GM23248 (cell line): ENCODE measurements around the gene ANGPT4. TPM values are rescaled to one million over a fixed set of nuclear protein-coding genes. Genes with fewer than 3 reads are reported as not detected.

Experiments used
- DNase-seq: peaks from one replicate; pipeline ENCODE4 v3.0.0-alpha.2; 2015
- H2AFZ ChIP-seq: fragments of 200-600 bp; sonication (generic); 2 replicates; pipeline ENCODE4 v1.6.1; 2016; ENCODE audit warnings: antibody characterized with exemption
- H3F3A ChIP-seq: fragments of 200-600 bp; sonication (generic); 2 replicates; pipeline ENCODE4 v1.6.1; 2016; ENCODE audit warnings: mild to moderate bottlenecking, antibody characterized with exemption, mixed run types; ENCODE audit not compliant: insufficient read depth
- H3K27ac ChIP-seq: fragments of 200-600 bp; sonication (generic); 2 replicates; pipeline ENCODE4 v1.5.1; 2016; ENCODE audit warnings: mild to moderate bottlenecking
- H3K27me3 ChIP-seq: fragments of 200-600 bp; sonication (generic); replicated peaks from 2 replicates; pipeline ENCODE4 v1.6.1; 2016; ENCODE audit warnings: mild to moderate bottlenecking; ENCODE audit not compliant: insufficient read depth
- H3K36me3 ChIP-seq: fragments of 200-600 bp; sonication (generic); 2 replicates; pipeline ENCODE4 v1.6.1; 2016; ENCODE audit warnings: low read depth, mild to moderate bottlenecking
- H3K4me1 ChIP-seq: fragments of 200-600 bp; sonication (generic); 2 replicates; pipeline ENCODE4 v1.6.1; 2016; ENCODE audit warnings: mild to moderate bottlenecking; ENCODE audit not compliant: insufficient read depth
- H3K4me2 ChIP-seq: fragments of 200-600 bp; sonication (generic); one replicate; pipeline ENCODE4 v1.6.1; 2016; ENCODE audit warnings: mild to moderate bottlenecking; ENCODE audit not compliant: unreplicated experiment
- H3K4me3 ChIP-seq: fragments of 200-600 bp; sonication (generic); 2 replicates; pipeline ENCODE4 v1.5.1; 2016; ENCODE audit warnings: mild to moderate bottlenecking
- H3K79me2 ChIP-seq: fragments of 200-600 bp; sonication (generic); 2 replicates; pipeline ENCODE4 v1.6.1; 2016; ENCODE audit warnings: mild to moderate bottlenecking; ENCODE audit not compliant: insufficient read depth
- H3K9ac ChIP-seq: fragments of 200-600 bp; sonication (generic); 2 replicates; pipeline ENCODE4 v1.6.1; 2016; ENCODE audit warnings: mild to moderate bottlenecking
- H3K9me2 ChIP-seq: fragments of 200-600 bp; sonication (generic); 2 replicates; pipeline ENCODE4 v1.6.1; 2016; ENCODE audit warnings: mixed run types, mild to moderate bottlenecking, moderate library complexity; ENCODE audit not compliant: insufficient read depth
- H3K9me3 ChIP-seq: fragments of 200-600 bp; sonication (generic); one replicate; pipeline ENCODE4 v1.6.1; 2017; ENCODE audit warnings: low read depth
- H4K20me1 ChIP-seq: fragments of 200-600 bp; sonication (generic); 2 replicates; pipeline ENCODE4 v1.6.0; 2016; ENCODE audit not compliant: insufficient read depth
- EZH2 ChIP-seq: fragments of 200-600 bp; sonication (generic); IDR thresholded peaks from 2 replicates; pipeline ENCODE4 v1.6.1; 2018; ENCODE audit warnings: antibody characterized with exemption, mild to moderate bottlenecking; ENCODE audit not compliant: insufficient read depth, poor library complexity, severe bottlenecking
- EZH2phosphoT487 ChIP-seq: fragments of 200-600 bp; sonication (generic); IDR thresholded peaks from 2 replicates; pipeline ENCODE4 v1.6.1; 2018; ENCODE audit warnings: antibody characterized with exemption, moderate library complexity, mild to moderate bottlenecking, low read depth; ENCODE audit not compliant: insufficient read depth
- WGBS, 2 experiments: methylation state at CpG; one replicate each; pipeline ENCODE4 v1.1.6; 2015 to 2017; ENCODE audit warnings: low lambda C conversion rate in 2 of 2, low coverage in 1 of 2; ENCODE audit errors: missing lambda C conversion rate in 2 of 2; 5-methylcytosine and 5-hydroxymethylcytosine counted together
- in situ Hi-C: fragments of 300-500 bp; cut with MboI; formaldehyde crosslinking; loops from 2 replicates; pipeline ENCODE4 v1.15.0; 2020
- polyA plus RNA-seq: library from polyadenylated mRNA; unstranded; fragments of >200 nt; fragmentation: Nextera tagmentation; extraction: Ambion mirVana; gene quantifications from 2 replicates; pipeline ENCODE4 v1.2.1, GENCODE V29; 2016
- total RNA-seq: library from RNA; depleted of rRNA; stranded (reverse); fragments of >200 nt; shearing (Covaris generic); gene quantifications from 2 replicates; pipeline ENCODE4 v1.2.3, GENCODE V29; 2014

Gene ANGPT4
- total and polyA plus RNA-seq, 2 experiments from 2014 or later: not detected

DNA sequence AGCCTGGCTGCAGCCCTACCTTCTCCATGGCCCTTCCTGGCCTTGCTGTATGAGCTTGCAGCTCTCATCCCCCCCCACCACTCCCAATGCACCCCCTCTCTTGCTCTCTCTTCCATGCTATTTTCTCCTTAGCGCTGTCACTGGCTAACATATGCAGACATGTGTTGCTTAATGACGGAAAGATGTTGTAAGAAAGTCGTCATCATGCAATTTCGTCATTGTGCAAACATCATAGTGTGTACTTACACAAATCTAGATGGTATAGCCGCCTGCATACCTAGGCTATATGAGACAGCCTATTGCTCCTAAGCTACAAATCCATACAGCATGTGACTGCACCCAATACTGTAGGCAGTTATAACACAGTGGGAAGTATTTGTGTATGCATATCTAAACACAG lies 27.0 kb downstream of the ANGPT4 start:
- Histone ChIP-seq H3K9ac (no peak overlapping the region), H3K79me2 (no peaks in the 10 kb centered on the region), H3K9me2 (no peaks in the 10 kb centered on the region), H3K27ac (no peak overlapping the region), H3K4me3 (no peak overlapping the region), H2AFZ (no peak overlapping the region), H3F3A (no peaks in the 10 kb centered on the region), H3K9me3 (no peaks in the 10 kb centered on the region), H3K4me2 (no peak overlapping the region), H4K20me1 (no peaks in the 10 kb centered on the region), H3K27me3 (peaks cover 11% of the 10 kb centered on the region; the same call in 1 of the 2 replicates), H3K36me3 (no peaks in the 10 kb centered on the region), H3K4me1 (no peaks in the 10 kb centered on the region)
- WGBS, 2 experiments: 40 to 56% methylated on average over 5 of the region's 5 CpGs
- no peak for DNase-seq
- TF ChIP-seq EZH2: no peak
- in situ Hi-C loops: no loop called here

DNA sequence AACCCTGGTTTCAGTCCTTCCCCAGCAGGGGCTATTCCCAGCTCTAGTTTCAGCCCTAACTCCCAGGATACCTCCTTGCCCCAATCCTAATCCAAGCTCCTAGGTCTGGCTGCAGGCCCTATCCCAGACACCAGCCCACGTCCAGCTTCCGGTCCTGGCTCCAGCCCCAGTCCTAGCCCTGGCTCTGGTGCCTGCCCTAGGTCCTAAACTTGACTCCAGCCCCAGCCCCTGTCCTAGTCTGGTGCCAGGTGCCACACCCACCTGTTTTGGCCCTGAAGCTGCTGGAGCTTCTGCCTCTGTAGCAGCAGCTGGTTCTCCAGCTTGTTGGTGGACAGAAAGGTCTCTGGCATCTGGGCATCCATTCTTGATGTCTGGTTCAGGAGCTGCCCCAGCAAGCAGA lies 28.1 kb downstream of the ANGPT4 start:
- WGBS, 2 experiments: 31 to 37% methylated on average over 2 of the region's 2 CpGs
- in situ Hi-C loops: no loop called here

DNA sequence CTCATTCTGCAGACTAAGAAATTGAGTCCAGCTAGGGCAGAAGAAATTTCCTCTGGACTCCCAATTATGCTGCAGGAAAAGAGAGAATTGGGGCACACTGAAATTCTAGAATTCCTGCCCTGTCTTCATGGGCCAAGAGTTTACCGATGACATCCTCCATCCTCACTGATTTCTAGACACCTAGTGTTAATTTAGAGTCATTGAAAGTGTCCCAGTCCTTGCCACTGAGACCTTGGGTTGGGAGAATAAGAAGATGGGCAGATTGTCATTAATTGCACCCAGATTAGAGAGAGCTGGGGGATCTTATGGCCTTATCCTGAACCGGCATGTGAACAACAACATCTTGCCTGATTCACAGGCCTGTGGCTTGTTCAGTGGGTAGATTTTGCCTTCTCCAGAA lies 29.0 kb downstream of the ANGPT4 start:
- TF ChIP-seq EZH2phosphoT487: no peak
- H3K4me2 ChIP-seq: no peak overlapping the region
- no peaks in the 10 kb centered on the region for H3K36me3 ChIP-seq
- H3K27me3 ChIP-seq: peaks cover 5% of the 10 kb centered on the region; the same call in 1 of the 2 replicates
- no peak overlapping the region for H2AFZ ChIP-seq
- no peaks in the 10 kb centered on the region for H3K9me3 ChIP-seq
- no peak overlapping the region for H3K9ac ChIP-seq
- 85 to 89% methylated on average over 2 of the region's 2 CpGs for WGBS, 2 experiments
- H3K4me1 ChIP-seq: no peaks in the 10 kb centered on the region
- no peaks in the 10 kb centered on the region for H3K9me2 ChIP-seq
- no peaks in the 10 kb centered on the region for H4K20me1 ChIP-seq
- no peak for DNase-seq
- no peak overlapping the region for H3K27ac ChIP-seq
- no peak overlapping the region for H3K4me3 ChIP-seq
- in situ Hi-C loops: no loop called here
- no peaks in the 10 kb centered on the region for H3K79me2 ChIP-seq
- H3F3A ChIP-seq: no peaks in the 10 kb centered on the region

More for the DNA sequence above, 28.1 kb downstream of the ANGPT4 start:
- TF ChIP-seq EZH2phosphoT487 (no peak), EZH2 (no peak)
- no peak overlapping the region for H3K27ac ChIP-seq
- no peak for DNase-seq
- no peaks in the 10 kb centered on the region for H3K36me3 ChIP-seq
- H3K27me3 ChIP-seq: peaks cover 5% of the 10 kb centered on the region; the same call in 1 of the 2 replicates
- H3F3A ChIP-seq: no peaks in the 10 kb centered on the region
- H4K20me1 ChIP-seq: no peaks in the 10 kb centered on the region
- H3K4me2 ChIP-seq: no peak overlapping the region
- no peak overlapping the region for H3K9ac ChIP-seq
- H3K4me3 ChIP-seq: no peak overlapping the region
- H3K9me3 ChIP-seq: no peaks in the 10 kb centered on the region
- no peaks in the 10 kb centered on the region for H3K79me2 ChIP-seq
- H2AFZ ChIP-seq: no peak overlapping the region
- no peaks in the 10 kb centered on the region for H3K4me1 ChIP-seq
- H3K9me2 ChIP-seq: no peaks in the 10 kb centered on the region

DNA sequence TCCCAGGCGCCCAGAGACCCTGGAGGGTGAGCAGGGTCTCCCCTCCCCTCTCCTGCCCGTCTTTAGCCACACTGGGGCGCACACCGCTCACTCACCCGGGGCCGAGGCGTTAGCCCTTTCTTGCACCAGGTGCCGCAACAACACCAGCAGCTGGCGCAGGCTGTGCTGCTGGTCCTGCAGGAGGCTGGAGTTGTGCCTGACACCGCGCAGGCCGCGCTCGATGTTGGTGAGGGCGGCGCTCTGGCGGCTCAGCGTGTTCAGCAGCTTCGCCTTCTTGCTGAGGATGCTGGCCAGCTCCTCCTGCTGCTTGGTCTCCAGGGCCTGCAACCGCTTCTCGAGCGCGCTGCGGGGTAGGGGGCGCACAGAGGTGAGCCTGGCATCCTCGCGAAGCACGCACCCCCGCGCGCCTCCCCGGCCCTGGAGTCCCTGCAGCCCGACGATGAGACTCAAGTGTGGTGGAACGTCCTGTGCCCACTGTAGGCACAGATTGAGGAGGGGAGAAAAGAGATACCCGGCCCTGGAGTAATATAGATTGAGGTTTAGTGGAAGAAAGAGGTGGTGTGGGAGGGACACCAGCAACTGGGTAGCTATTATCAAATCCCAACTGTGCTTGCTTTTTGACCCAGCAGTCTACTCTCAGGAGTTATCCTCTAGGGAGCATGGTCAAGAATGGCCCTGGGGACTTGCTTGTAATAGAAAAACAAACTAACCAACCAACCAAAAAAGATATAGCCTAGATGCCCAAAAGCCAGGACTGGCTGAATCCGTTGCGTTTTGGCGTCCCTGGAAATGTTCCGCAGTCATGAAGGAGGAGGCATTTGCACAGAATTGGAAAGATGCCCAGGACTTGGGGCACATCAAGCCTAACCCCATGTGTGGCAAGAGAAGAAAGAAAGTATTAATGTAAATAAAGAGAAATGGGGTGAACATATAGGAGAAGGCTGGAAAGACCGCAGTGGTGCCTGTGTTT lies 30.9 kb downstream of the ANGPT4 start:
- Histone ChIP-seq H3K4me1 (peaks cover 5% of the 10 kb centered on the region; the same call in 1 of the 2 replicates), H3K9me3 (no peaks in the 10 kb centered on the region), H3K27ac (no peak overlapping the region), H3K79me2 (no peaks in the 10 kb centered on the region), H3K36me3 (no peaks in the 10 kb centered on the region), H3F3A (no peaks in the 10 kb centered on the region), H2AFZ (no peak overlapping the region), H4K20me1 (no peaks in the 10 kb centered on the region), H3K27me3 (peaks cover 5% of the 10 kb centered on the region; the same call in 1 of the 2 replicates), H3K9me2 (no peaks in the 10 kb centered on the region), H3K4me2 (no peak overlapping the region), H3K4me3 (no peak overlapping the region), H3K9ac (no peak overlapping the region)
- in situ Hi-C loops: no loop called here
- peak; percentile 75 for DNase-seq
- WGBS, 2 experiments: 16% methylated on average over 34 to 40 of the region's 41 CpGs
- TF ChIP-seq EZH2phosphoT487 (no peak), EZH2 (no peak)
